ENCODE data around the gene TRPV2. TPM values are rescaled to one million over a fixed set of nuclear protein-coding genes. Genes with fewer than 3 reads are reported as not detected.
"Not testable (repeated sequence)": the region's sequence is repeated elsewhere in the genome, so short reads cannot be mapped to it uniquely, and the experiment has no call there.

TRPV2 gene
- polyA plus RNA-seq, 6 donors from 2014 or later, result 36.2 to 59.9 (median 44.0) TPM

- H3K4me1 Mint-ChIP-seq, result peaks cover 37 to 56% (median 45%) of the 10 kb centered on the region in 3 donors
- ATAC-seq (ENCODE audit: low read depth in 2 of 2) (no peak), DNase-seq (no peak)
- H3K9me3 Mint-ChIP-seq, result no peaks in the 10 kb centered on the region
- H3K4me3 Mint-ChIP-seq, result peak overlapping the region in 1 of 8 donors; percentile 98
- peak overlapping the region in 1 of 6 donors; percentile 18 for H3K27ac Mint-ChIP-seq
- H3K27me3 Mint-ChIP-seq, result no peaks in the 10 kb centered on the region
- H3K36me3 Mint-ChIP-seq, result peaks cover 0 to 6% of the 10 kb centered on the region in 2 donors
Measured at GRCh38 chr17:16442594-16443510, 27.5 kb downstream of the TRPV2 start.

- peaks cover 30 to 48% (median 37%) of the 10 kb centered on the region in 3 donors for H3K4me1 Mint-ChIP-seq
- ATAC-seq (ENCODE audit: low read depth in 2 of 2) (no peak), DNase-seq (no peak)
- H3K27ac Mint-ChIP-seq, result no peak overlapping the region
- peaks cover 0 to 6% of the 10 kb centered on the region in 2 donors for H3K36me3 Mint-ChIP-seq
- no peaks in the 10 kb centered on the region for H3K9me3 Mint-ChIP-seq
- H3K4me3 Mint-ChIP-seq, result peak overlapping the region in 1 of 8 donors; percentile 68
- no peaks in the 10 kb centered on the region for H3K27me3 Mint-ChIP-seq
Measured at GRCh38 chr17:16443511-16444257, 28.3 kb downstream of the TRPV2 start.

- Mint-ChIP-seq H3K9me3 (no peaks in the 10 kb centered on the region), H3K4me3 (peak overlapping the region in 1 of 8 donors; percentile 68), H3K4me1 (peaks cover 25 to 41% (median 34%) of the 10 kb centered on the region in 3 donors), H3K27me3 (no peaks in the 10 kb centered on the region), H3K27ac (no peak overlapping the region), H3K36me3 (peaks cover 0 to 6% of the 10 kb centered on the region in 2 donors)
- no peak for ATAC-seq (ENCODE audit: low read depth in 2 of 2)
- no peak for DNase-seq
Measured at GRCh38 chr17:16444258-16444886, 29.0 kb downstream of the TRPV2 start.

GRCh38 chr17:16446338-16446983 is 31.1 kb downstream of the TRPV2 start:
- Mint-ChIP-seq H3K36me3 (peaks cover 0 to 15% of the 10 kb centered on the region in 2 donors), H3K4me3 (peak overlapping the region in 1 of 8 donors; percentile 18), H3K27me3 (no peaks in the 10 kb centered on the region), H3K9me3 (no peaks in the 10 kb centered on the region), H3K4me1 (peaks cover 22 to 39% (median 28%) of the 10 kb centered on the region in 3 donors), H3K27ac (peak overlapping the region in 3 of 6 donors; percentile 60 to 74 (median 65))
- no peak for ATAC-seq (ENCODE audit: low read depth in 2 of 2)
- no peak for DNase-seq

GRCh38 chr17:16447676-16448075 is 32.3 kb downstream of the TRPV2 start:
- H3K27me3 Mint-ChIP-seq, result no peaks in the 10 kb centered on the region
- peak overlapping the region in 1 of 6 donors; percentile 83 for H3K27ac Mint-ChIP-seq
- no peak overlapping the region for H3K4me3 Mint-ChIP-seq
- peaks cover 0 to 15% of the 10 kb centered on the region in 2 donors for H3K36me3 Mint-ChIP-seq
- no peak for ATAC-seq (ENCODE audit: low read depth in 2 of 2)
- DNase-seq, result no peak
- H3K4me1 Mint-ChIP-seq, result peaks cover 13 to 27% (median 22%) of the 10 kb centered on the region in 3 donors
- no peaks in the 10 kb centered on the region for H3K9me3 Mint-ChIP-seq

GRCh38 chr17:16448490-16448889 is 33.1 kb downstream of the TRPV2 start:
- ATAC-seq (ENCODE audit: low read depth in 2 of 2) (no peak), DNase-seq (no peak)
- H3K27ac Mint-ChIP-seq, result peak overlapping the region in 1 of 6 donors; percentile 87
- H3K4me3 Mint-ChIP-seq, result no peak overlapping the region
- peaks cover 12 to 28% (median 21%) of the 10 kb centered on the region in 3 donors for H3K4me1 Mint-ChIP-seq
- no peaks in the 10 kb centered on the region for H3K27me3 Mint-ChIP-seq
- H3K36me3 Mint-ChIP-seq, result peaks cover 0 to 15% of the 10 kb centered on the region in 2 donors
- no peaks in the 10 kb centered on the region for H3K9me3 Mint-ChIP-seq

- DNase-seq (no peak), ATAC-seq (ENCODE audit: low read depth in 2 of 2) (no peak)
- no peaks in the 10 kb centered on the region for H3K27me3 Mint-ChIP-seq
- no peak overlapping the region for H3K4me3 Mint-ChIP-seq
- peaks cover 12 to 24% (median 21%) of the 10 kb centered on the region in 3 donors for H3K4me1 Mint-ChIP-seq
- H3K9me3 Mint-ChIP-seq, result no peaks in the 10 kb centered on the region
- H3K36me3 Mint-ChIP-seq, result peaks cover 0 to 15% of the 10 kb centered on the region in 2 donors
- no peak overlapping the region for H3K27ac Mint-ChIP-seq
Measured at GRCh38 chr17:16449121-16449570, 33.8 kb downstream of the TRPV2 start.

- peak overlapping the region in 2 of 6 donors; percentile 42 to 54 for H3K27ac Mint-ChIP-seq
- DNase-seq, result no peak
- H3K4me1 Mint-ChIP-seq, result peaks cover 11 to 21% (median 21%) of the 10 kb centered on the region in 3 donors
- H3K27me3 Mint-ChIP-seq, result no peaks in the 10 kb centered on the region
- H3K36me3 Mint-ChIP-seq, result peaks cover 0 to 15% of the 10 kb centered on the region in 2 donors
- no peaks in the 10 kb centered on the region for H3K9me3 Mint-ChIP-seq
- no peak for ATAC-seq (ENCODE audit: low read depth in 2 of 2)
- no peak overlapping the region for H3K4me3 Mint-ChIP-seq
Measured at GRCh38 chr17:16450028-16450427, 34.7 kb downstream of the TRPV2 start.

- H3K27ac Mint-ChIP-seq; ATAC-seq (ENCODE audit: low read depth in 2 of 2); H3K36me3 Mint-ChIP-seq; H3K27me3 Mint-ChIP-seq; DNase-seq; H3K4me3 Mint-ChIP-seq; H3K9me3 Mint-ChIP-seq: not testable (repeated sequence)
- peaks cover 11 to 21% (median 21%) of the 10 kb centered on the region in 3 donors for H3K4me1 Mint-ChIP-seq
Measured at GRCh38 chr17:16452268-16452667, 36.9 kb downstream of the TRPV2 start.

- Mint-ChIP-seq H3K9me3 (no peaks in the 10 kb centered on the region), H3K4me3 (peak overlapping the region in 1 of 8 donors; percentile 37), H3K27ac (peak overlapping the region in 2 of 6 donors; percentile 47 to 92), H3K36me3 (peaks cover 0 to 9% of the 10 kb centered on the region in 2 donors), H3K27me3 (no peaks in the 10 kb centered on the region), H3K4me1 (peaks cover 11 to 21% (median 18%) of the 10 kb centered on the region in 3 donors)
- DNase-seq, result no peak
- ATAC-seq (ENCODE audit: low read depth in 2 of 2), result peak in 1 of 2 donors; percentile 3
Measured at GRCh38 chr17:16453493-16453851, 38.1 kb downstream of the TRPV2 start.

GRCh38 chr17:16455997-16456741 is 40.8 kb downstream of the TRPV2 start:
- Mint-ChIP-seq H3K4me1 (peaks cover 5 to 7% (median 5%) of the 10 kb centered on the region in 3 donors), H3K36me3 (peaks cover 0 to under 1% of the 10 kb centered on the region in 2 donors), H3K4me3 (no peak overlapping the region), H3K27ac (peak overlapping the region in 1 of 6 donors; percentile 79), H3K9me3 (no peaks in the 10 kb centered on the region), H3K27me3 (no peaks in the 10 kb centered on the region)
- no peak for DNase-seq
- ATAC-seq (ENCODE audit: low read depth in 2 of 2), result no peak

- no peak for DNase-seq
- Mint-ChIP-seq H3K4me1 (peaks cover 5 to 7% (median 5%) of the 10 kb centered on the region in 3 donors), H3K27me3 (no peaks in the 10 kb centered on the region), H3K9me3 (no peaks in the 10 kb centered on the region), H3K36me3 (no peaks in the 10 kb centered on the region), H3K4me3 (no peak overlapping the region), H3K27ac (peak overlapping the region in 1 of 6 donors; percentile 79)
- no peak for ATAC-seq (ENCODE audit: low read depth in 2 of 2)
Measured at GRCh38 chr17:16456742-16457316, 41.5 kb downstream of the TRPV2 start.

All from naive B cell (primary cell).